Gastroesophageal sphincter (tissue), 3 donors: ENCODE data around the gene CARS2.
"Not testable (repeated sequence)": the region's sequence is repeated elsewhere in the genome, so short reads cannot be mapped to it uniquely, and the experiment has no call there.

Source experiments
- CTCF ChIP-seq, 4 experiments: fragments of 200-600 bp in 2 of 4; fragments of 450-650 bp in 2 of 4; sonication (generic) in 1 of 4; IDR thresholded peaks; one replicate each; pipeline ENCODE4 v1.5.1; 2017 to 2019; ENCODE audit warnings: antibody characterized with exemption in 4 of 4, mild to moderate bottlenecking in 2 of 4, moderate library complexity in 2 of 4
- POLR2A ChIP-seq, 2 donors: fragments of 450-650 bp; IDR thresholded peaks; one replicate each; pipeline ENCODE4 v1.6.1; 2017; ENCODE audit warnings: antibody characterized with exemption in 2 of 2, mild to moderate bottlenecking in 2 of 2, moderate library complexity in 1 of 2
- POLR2AphosphoS5 ChIP-seq: sonication (generic); formaldehyde crosslinking; IDR thresholded peaks from one replicate; pipeline ENCODE4 v1.6.1; 2017; ENCODE audit warnings: antibody characterized with exemption

- TF ChIP-seq CTCF (IDR thresholded peaks at IDR 0.05); POLR2AphosphoS5; POLR2A (IDR thresholded peaks at IDR 0.05): not testable (repeated sequence)
Measured at GRCh38 chr13:110669814-110670213, 36.1 kb downstream of the CARS2 start.
